ENCODE data around the gene PALLD. TPM values are rescaled to one million over a fixed set of nuclear protein-coding genes. Genes with fewer than 3 reads are reported as not detected.

PALLD gene
- total RNA-seq, 1 experiment from 2014 or later: 166 TPM

DNA sequence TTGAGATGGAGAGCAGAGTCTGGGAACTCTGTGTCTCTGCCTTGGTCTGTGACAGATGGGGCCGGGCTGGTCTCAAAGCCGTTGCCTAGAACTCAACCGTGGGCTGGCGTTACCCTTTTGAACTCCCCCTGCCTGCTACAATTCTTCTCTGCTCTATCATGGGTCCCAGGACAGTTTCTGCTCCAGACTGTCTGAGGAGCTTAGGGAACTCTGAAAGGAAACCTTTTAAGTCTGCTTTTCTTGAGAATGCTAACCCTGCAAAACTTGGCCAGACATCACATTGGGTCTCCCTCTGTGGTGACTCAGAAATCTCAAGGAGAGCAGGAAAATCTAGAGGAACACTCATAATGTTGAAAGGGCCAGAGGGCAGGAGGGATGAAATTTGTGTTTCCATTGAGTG lies 272.6 kb downstream of the PALLD start:
- RAD21 ChIA-PET (ENCODE audit: low non-redundant PET in 1 of 2, low total read pairs in 2 of 2, uncharacterized antibody in 2 of 2, unreplicated experiment in 2 of 2): no interaction called here
- Histone ChIP-seq H3K4me2 (ENCODE audit: low read length) (no peak overlapping the region), H3K79me2 (ENCODE audit: insufficient read depth, low read length) (no peaks in the 10 kb centered on the region), H3K36me3 (ENCODE audit: control insufficient read depth in 1 of 2, insufficient read depth in 2 of 2, low read length in 2 of 2) (no peaks in the 10 kb centered on the region), H3K9me3 (ENCODE audit: control insufficient read depth in 1 of 2, insufficient read depth in 1 of 2, low read depth in 1 of 2, low read length in 2 of 2) (no peaks in the 10 kb centered on the region), H4K20me1 (ENCODE audit: insufficient read depth) (no peaks in the 10 kb centered on the region), H3K9me2 (ENCODE audit: insufficient read depth) (no peaks in the 10 kb centered on the region), H3K27ac (ENCODE audit: low read depth, low read length) (no peak overlapping the region), H2AFZ (ENCODE audit: low read depth, low read length, poor library complexity, severe bottlenecking) (no peak overlapping the region), H3K4me3 (replicated peaks in 1 of 2; ENCODE audit: low read depth in 1 of 2, low read length in 2 of 2) (no peak overlapping the region), H3K27me3 (ENCODE audit: insufficient read depth, low read length) (no peaks in the 10 kb centered on the region), H3K9ac (ENCODE audit: low read length) (no peak overlapping the region), H3K4me1 (ENCODE audit: control insufficient read depth in 1 of 2, insufficient read depth in 2 of 2, low read length in 2 of 2) (peaks cover 6 to 38% of the 10 kb centered on the region in 2 experiments; a peak in 3 of 4 replicates)
- intact Hi-C loops (cut with micrococcal nuclease): no loop called here
- TF ChIP-seq, protein P1, sequence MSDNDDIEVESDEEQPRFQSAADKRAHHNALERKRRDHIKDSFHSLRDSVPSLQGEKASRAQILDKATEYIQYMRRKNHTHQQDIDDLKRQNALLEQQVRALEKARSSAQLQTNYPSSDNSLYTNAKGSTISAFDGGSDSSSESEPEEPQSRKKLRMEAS (IDR thresholded peaks at IDR 0.05): no peak
- ATAC-seq (no peak), DNase-seq (ENCODE audit: low read depth, low spot score) (no peak)
- CTCF ChIA-PET: no interaction called here
- no TSS peak for BruUV-seq (replicated peaks)
- POLR2A ChIA-PET: no interaction called here

DNA sequence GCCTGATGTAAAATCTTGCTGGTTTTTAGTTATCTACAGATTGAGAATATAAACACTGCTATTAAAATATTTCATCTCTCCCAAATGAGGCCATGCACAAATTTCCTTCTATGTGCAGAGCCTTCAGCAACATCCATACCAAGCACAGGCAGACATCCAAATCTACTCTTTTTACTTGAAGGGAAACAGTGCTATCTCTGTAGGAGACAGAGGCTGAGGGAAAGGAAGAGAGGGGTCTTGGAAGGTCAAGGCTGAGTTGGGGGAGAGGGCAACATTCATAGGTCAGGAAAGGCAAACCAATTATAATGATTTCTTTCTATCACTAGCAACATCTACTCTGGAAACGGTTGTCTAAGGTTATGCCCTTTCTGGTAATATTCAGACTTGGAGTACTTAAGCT lies 273.0 kb downstream of the PALLD start:
- intact Hi-C loops (cut with micrococcal nuclease): no loop called here
- RAD21 ChIA-PET (ENCODE audit: low non-redundant PET in 1 of 2, low total read pairs in 2 of 2, uncharacterized antibody in 2 of 2, unreplicated experiment in 2 of 2): no interaction called here
- Histone ChIP-seq H2AFZ (ENCODE audit: low read depth, low read length, poor library complexity, severe bottlenecking) (no peak overlapping the region), H3K9ac (ENCODE audit: low read length) (no peak overlapping the region), H3K4me2 (ENCODE audit: low read length) (no peak overlapping the region), H3K9me3 (ENCODE audit: control insufficient read depth in 1 of 2, insufficient read depth in 1 of 2, low read depth in 1 of 2, low read length in 2 of 2) (no peaks in the 10 kb centered on the region), H3K79me2 (ENCODE audit: insufficient read depth, low read length) (no peaks in the 10 kb centered on the region), H3K4me3 (replicated peaks in 1 of 2; ENCODE audit: low read depth in 1 of 2, low read length in 2 of 2) (no peak overlapping the region), H3K36me3 (ENCODE audit: control insufficient read depth in 1 of 2, insufficient read depth in 2 of 2, low read length in 2 of 2) (no peaks in the 10 kb centered on the region), H3K27ac (ENCODE audit: low read depth, low read length) (no peak overlapping the region), H4K20me1 (ENCODE audit: insufficient read depth) (no peaks in the 10 kb centered on the region), H3K4me1 (ENCODE audit: control insufficient read depth in 1 of 2, insufficient read depth in 2 of 2, low read length in 2 of 2) (peaks cover 6 to 36% of the 10 kb centered on the region in 2 experiments; a peak in 3 of 4 replicates), H3K27me3 (ENCODE audit: insufficient read depth, low read length) (no peaks in the 10 kb centered on the region), H3K9me2 (ENCODE audit: insufficient read depth) (no peaks in the 10 kb centered on the region)
- no TSS peak for BruUV-seq (replicated peaks)
- ATAC-seq: no peak
- DNase-seq (ENCODE audit: low read depth, low spot score): no peak
- CTCF ChIA-PET: no interaction called here
- POLR2A ChIA-PET: no interaction called here
- TF ChIP-seq, protein P2, sequence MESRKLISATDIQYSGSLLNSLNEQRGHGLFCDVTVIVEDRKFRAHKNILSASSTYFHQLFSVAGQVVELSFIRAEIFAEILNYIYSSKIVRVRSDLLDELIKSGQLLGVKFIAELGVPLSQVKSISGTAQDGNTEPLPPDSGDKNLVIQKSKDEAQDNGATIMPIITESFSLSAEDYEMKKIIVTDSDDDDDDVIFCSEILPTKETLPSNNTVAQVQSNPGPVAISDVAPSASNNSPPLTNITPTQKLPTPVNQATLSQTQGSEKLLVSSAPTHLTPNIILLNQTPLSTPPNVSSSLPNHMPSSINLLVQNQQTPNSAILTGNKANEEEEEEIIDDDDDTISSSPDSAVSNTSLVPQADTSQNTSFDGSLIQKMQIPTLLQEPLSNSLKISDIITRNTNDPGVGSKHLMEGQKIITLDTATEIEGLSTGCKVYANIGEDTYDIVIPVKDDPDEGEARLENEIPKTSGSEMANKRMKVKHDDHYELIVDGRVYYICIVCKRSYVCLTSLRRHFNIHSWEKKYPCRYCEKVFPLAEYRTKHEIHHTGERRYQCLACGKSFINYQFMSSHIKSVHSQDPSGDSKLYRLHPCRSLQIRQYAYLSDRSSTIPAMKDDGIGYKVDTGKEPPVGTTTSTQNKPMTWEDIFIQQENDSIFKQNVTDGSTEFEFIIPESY (IDR thresholded peaks at IDR 0.05; ENCODE audit: extremely low read depth, insufficient replicate concordance, low read length): no peak
- TF ChIP-seq EGR1 (IDR thresholded peaks at IDR 0.05; ENCODE audit: low read depth) (no peak), RAD21 (IDR thresholded peaks at IDR 0.05; ENCODE audit: low read depth) (no peak), CBX3 (IDR thresholded peaks at IDR 0.05; ENCODE audit: low read depth) (no peak), CEBPB (IDR thresholded peaks at IDR 0.05; ENCODE audit: low read depth) (no peak), POLR2A (IDR thresholded peaks at IDR 0.05; ENCODE audit: borderline replicate concordance, extremely low read depth, insufficient read depth, insufficient read length) (no peak), POLR2AphosphoS5 (IDR thresholded peaks at IDR 0.05; ENCODE audit: low read depth, low read length) (no peak), EZH2phosphoT487 (IDR thresholded peaks at IDR 0.05; ENCODE audit: borderline replicate concordance) (no peak), TCF7L2 (IDR thresholded peaks at IDR 0.05; ENCODE audit: borderline replicate concordance, extremely low read depth, insufficient read depth, insufficient read length) (no peak), YY1 (IDR thresholded peaks at IDR 0.05; ENCODE audit: extremely low read depth, insufficient replicate concordance, low read depth, low read length) (no peak), JUND (IDR thresholded peaks at IDR 0.05) (no peak), ELF1 (IDR thresholded peaks at IDR 0.05; ENCODE audit: borderline replicate concordance, low read depth) (no peak), SRF (IDR thresholded peaks at IDR 0.05; ENCODE audit: low read depth) (no peak), FOSL1 (IDR thresholded peaks at IDR 0.05; ENCODE audit: low read depth) (no peak), SIN3A (IDR thresholded peaks at IDR 0.05; ENCODE audit: low read depth) (no peak)
- TF ChIP-seq, protein P1 (IDR thresholded peaks at IDR 0.05): no peak
- TF ChIP-seq, protein P3, sequence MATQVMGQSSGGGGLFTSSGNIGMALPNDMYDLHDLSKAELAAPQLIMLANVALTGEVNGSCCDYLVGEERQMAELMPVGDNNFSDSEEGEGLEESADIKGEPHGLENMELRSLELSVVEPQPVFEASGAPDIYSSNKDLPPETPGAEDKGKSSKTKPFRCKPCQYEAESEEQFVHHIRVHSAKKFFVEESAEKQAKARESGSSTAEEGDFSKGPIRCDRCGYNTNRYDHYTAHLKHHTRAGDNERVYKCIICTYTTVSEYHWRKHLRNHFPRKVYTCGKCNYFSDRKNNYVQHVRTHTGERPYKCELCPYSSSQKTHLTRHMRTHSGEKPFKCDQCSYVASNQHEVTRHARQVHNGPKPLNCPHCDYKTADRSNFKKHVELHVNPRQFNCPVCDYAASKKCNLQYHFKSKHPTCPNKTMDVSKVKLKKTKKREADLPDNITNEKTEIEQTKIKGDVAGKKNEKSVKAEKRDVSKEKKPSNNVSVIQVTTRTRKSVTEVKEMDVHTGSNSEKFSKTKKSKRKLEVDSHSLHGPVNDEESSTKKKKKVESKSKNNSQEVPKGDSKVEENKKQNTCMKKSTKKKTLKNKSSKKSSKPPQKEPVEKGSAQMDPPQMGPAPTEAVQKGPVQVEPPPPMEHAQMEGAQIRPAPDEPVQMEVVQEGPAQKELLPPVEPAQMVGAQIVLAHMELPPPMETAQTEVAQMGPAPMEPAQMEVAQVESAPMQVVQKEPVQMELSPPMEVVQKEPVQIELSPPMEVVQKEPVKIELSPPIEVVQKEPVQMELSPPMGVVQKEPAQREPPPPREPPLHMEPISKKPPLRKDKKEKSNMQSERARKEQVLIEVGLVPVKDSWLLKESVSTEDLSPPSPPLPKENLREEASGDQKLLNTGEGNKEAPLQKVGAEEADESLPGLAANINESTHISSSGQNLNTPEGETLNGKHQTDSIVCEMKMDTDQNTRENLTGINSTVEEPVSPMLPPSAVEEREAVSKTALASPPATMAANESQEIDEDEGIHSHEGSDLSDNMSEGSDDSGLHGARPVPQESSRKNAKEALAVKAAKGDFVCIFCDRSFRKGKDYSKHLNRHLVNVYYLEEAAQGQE (IDR thresholded peaks at IDR 0.05; ENCODE audit: low read depth): no peak
